Upper lobe of right lung (tissue), 1 donor: ENCODE results near the gene AADAC. TPM values are rescaled to one million over a fixed set of nuclear protein-coding genes. Genes with fewer than 3 reads are reported as not detected.

ENCODE experiments used
- ATAC-seq: fragments of 200-7000 bp; cut with Tn5 transposase; one replicate; pipeline ENCODE4 v1.9.1; 2020; ENCODE audit warnings: mild to moderate bottlenecking, moderate library complexity
- DNase-seq: peaks from one replicate; pipeline ENCODE4 v3.0.0-alpha.2; 2020
- H3K27ac ChIP-seq: fragments of 200-600 bp; one replicate; pipeline ENCODE4 v1.8.0; 2022
- H3K27me3 ChIP-seq: fragments of 200-600 bp; one replicate; pipeline ENCODE4 v1.8.0; 2022; ENCODE audit warnings: mild to moderate bottlenecking
- H3K36me3 ChIP-seq: fragments of 200-600 bp; one replicate; pipeline ENCODE4 v1.8.0; 2022
- H3K4me1 ChIP-seq: fragments of 200-600 bp; one replicate; pipeline ENCODE4 v1.8.0; 2022
- H3K4me3 ChIP-seq: fragments of 200-600 bp; one replicate; pipeline ENCODE4 v1.8.0; 2022; ENCODE audit warnings: mild to moderate bottlenecking
- H3K9me3 ChIP-seq: fragments of 200-600 bp; one replicate; pipeline ENCODE4 v1.8.0; 2022
- CTCF ChIP-seq: fragments of 200-600 bp; IDR thresholded peaks from one replicate; pipeline ENCODE4 v1.8.0; 2022; ENCODE audit warnings: antibody characterized with exemption
- intact Hi-C: fragments of 100-400 bp; cut with DNase I; formaldehyde crosslinking; loops from one replicate; pipeline ENCODE4 v1.11.0; 2022
- total RNA-seq: library from RNA; stranded (reverse); fragmentation: NEBNext Ultra II Directional; extraction: Animal tissue kit (Norgen Biotek cat#: 25700); gene quantifications from one replicate; pipeline ENCODE4 v1.2.1, GENCODE V29; 2021
- donor health status: DM: no; HTN: yes; CAD: no; lungs with severe emphysema.

AADAC gene
- total RNA-seq, 1 donor from 2014 or later, result 3.2 TPM

- ATAC-seq (peak; percentile 91), DNase-seq (peak; percentile 78)
- TF ChIP-seq CTCF, result no peak
- H3K9me3 ChIP-seq, result no peaks in the 10 kb centered on the region
- H3K4me3 ChIP-seq, result no peak overlapping the region
- H3K36me3 ChIP-seq, result no peaks in the 10 kb centered on the region
- intact Hi-C loops, result no loop called here
- peaks cover 12% of the 10 kb centered on the region for H3K4me1 ChIP-seq
- no peaks in the 10 kb centered on the region for H3K27me3 ChIP-seq
- H3K27ac ChIP-seq, result peak overlapping the region; percentile 52
Measured at GRCh38 chr3:151770956-151771355, 43.0 kb upstream of the AADAC start.

GRCh38 chr3:151772825-151773480, 41.0 kb upstream of the AADAC start:
- ATAC-seq, result no peak
- intact Hi-C loops, result no loop called here

GRCh38 chr3:151774235-151774634, 39.7 kb upstream of the AADAC start:
- no peak for TF ChIP-seq CTCF
- intact Hi-C loops, result no loop called here
- no peak for ATAC-seq

More at GRCh38 chr3:151772825-151773480, 41.0 kb upstream of the AADAC start:
- H3K27me3 ChIP-seq, result no peaks in the 10 kb centered on the region
- H3K27ac ChIP-seq, result no peak overlapping the region
- no peak for TF ChIP-seq CTCF
- H3K9me3 ChIP-seq, result no peaks in the 10 kb centered on the region
- H3K36me3 ChIP-seq, result no peaks in the 10 kb centered on the region
- DNase-seq, result no peak
- H3K4me1 ChIP-seq, result peaks cover 12% of the 10 kb centered on the region
- no peak overlapping the region for H3K4me3 ChIP-seq

GRCh38 chr3:151774910-151775309, 39.0 kb upstream of the AADAC start:
- ATAC-seq, result no peak

More at GRCh38 chr3:151774235-151774634, 39.7 kb upstream of the AADAC start:
- peaks cover 12% of the 10 kb centered on the region for H3K4me1 ChIP-seq
- no peak overlapping the region for H3K4me3 ChIP-seq
- no peak for DNase-seq
- no peaks in the 10 kb centered on the region for H3K9me3 ChIP-seq
- no peaks in the 10 kb centered on the region for H3K36me3 ChIP-seq
- no peaks in the 10 kb centered on the region for H3K27me3 ChIP-seq
- H3K27ac ChIP-seq, result no peak overlapping the region

GRCh38 chr3:151775314-151776258, 38.3 kb upstream of the AADAC start:
- no peak for ATAC-seq
- Histone ChIP-seq H3K4me1 (peaks cover 8% of the 10 kb centered on the region), H3K27me3 (no peaks in the 10 kb centered on the region), H3K27ac (no peak overlapping the region), H3K9me3 (no peaks in the 10 kb centered on the region), H3K36me3 (no peaks in the 10 kb centered on the region), H3K4me3 (no peak overlapping the region)
- TF ChIP-seq CTCF, result no peak
- DNase-seq, result no peak
- intact Hi-C loops, result no loop called here

More at GRCh38 chr3:151774910-151775309, 39.0 kb upstream of the AADAC start:
- intact Hi-C loops, result no loop called here
- H3K27ac ChIP-seq, result no peak overlapping the region
- TF ChIP-seq CTCF, result no peak
- DNase-seq, result no peak
- H3K36me3 ChIP-seq, result no peaks in the 10 kb centered on the region
- no peak overlapping the region for H3K4me3 ChIP-seq
- H3K9me3 ChIP-seq, result no peaks in the 10 kb centered on the region
- no peaks in the 10 kb centered on the region for H3K27me3 ChIP-seq
- peaks cover 12% of the 10 kb centered on the region for H3K4me1 ChIP-seq
